WTC11 (cell line): ENCODE measurements around the gene CD48.
"Not testable (repeated sequence)": the region's sequence is repeated elsewhere in the genome, so short reads cannot be mapped to it uniquely, and the experiment has no call there.

Experiments used
- ATF3 ChIP-seq: sonication (generic); formaldehyde crosslinking; conservative IDR thresholded peaks from 2 replicates; pipeline ENCODE4 v1.8.1; 2022; ENCODE audit warnings: mild to moderate bottlenecking, missing genetic modification reagents
- CTCF ChIP-seq: fragments of 200-600 bp; IDR thresholded peaks from 2 replicates; pipeline ENCODE4 v1.8.0; 2022; ENCODE audit warnings: antibody characterized with exemption
- KAT7 ChIP-seq: sonication (generic); formaldehyde crosslinking; IDR thresholded peaks from 2 replicates; pipeline ENCODE4 v1.8.1; 2023; ENCODE audit warnings: missing genetic modification reagents, mild to moderate bottlenecking, borderline replicate concordance
- RELA ChIP-seq: sonication (generic); formaldehyde crosslinking; IDR thresholded peaks from 2 replicates; pipeline ENCODE4 v1.8.1; 2022; ENCODE audit warnings: missing genetic modification reagents, mild to moderate bottlenecking, borderline replicate concordance

DNA sequence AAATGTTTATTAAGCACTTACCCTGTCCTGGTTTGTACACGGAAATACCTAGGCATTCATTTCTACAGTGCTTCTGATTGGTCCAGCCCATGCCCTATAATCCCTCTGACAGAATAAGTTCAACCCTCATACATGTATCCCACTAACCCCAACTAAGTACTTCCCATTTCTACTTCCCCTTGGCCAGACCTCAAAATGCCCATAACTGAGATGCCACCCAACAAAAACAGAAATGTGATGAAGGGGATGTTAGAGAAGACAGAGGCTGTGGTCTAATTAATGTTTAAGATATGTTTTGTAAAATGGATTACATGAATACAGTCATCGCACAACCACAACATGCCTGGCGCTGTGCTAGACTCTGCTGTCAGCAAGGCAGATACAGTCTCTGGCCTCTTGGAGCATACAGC lies 6.4 kb downstream of the CD48 start:
- not testable (repeated sequence) for TF ChIP-seq RELA (CRISPR knock-in tag); CTCF; KAT7 (CRISPR knock-in tag); ATF3 (CRISPR knock-in tag)
